Breast epithelium (tissue), 4 donors: ENCODE results near the gene VAV3. TPM values are rescaled to one million over a fixed set of nuclear protein-coding genes. Genes with fewer than 3 reads are reported as not detected.
A peak's percentile ranks its signal among the peaks of the same experiment; 100 is the strongest.
"Not testable (repeated sequence)": the region's sequence is repeated elsewhere in the genome, so short reads cannot be mapped to it uniquely, and the experiment has no call there.

Source experiments
- DNase-seq, 2 donors: peaks; one replicate each; pipeline ENCODE4 v3.0.0-alpha.2; 2019; ENCODE audit warnings: low spot score in 2 of 2
- H3K27ac ChIP-seq, 2 donors: fragments of 200-600 bp; sonication (generic) in 1 of 2; one replicate each; pipeline ENCODE4 v1.5.1; 2016 to 2019; ENCODE audit warnings: mild to moderate bottlenecking in 1 of 2
- H3K27me3 ChIP-seq, 2 donors: fragments of 200-600 bp; sonication (generic) in 1 of 2; one replicate each; pipeline versions ENCODE4 v1.5.1 to v1.6.0; 2017 to 2019; ENCODE audit warnings: control low read depth in 1 of 2, mild to moderate bottlenecking in 1 of 2
- H3K36me3 ChIP-seq: fragments of 200-600 bp; one replicate; pipeline ENCODE4 v1.5.1; 2019
- H3K4me1 ChIP-seq, 2 donors: fragments of 200-600 bp; sonication (generic); one replicate each; pipeline ENCODE4 v1.5.1; 2016 to 2019; ENCODE audit warnings: control low read depth in 1 of 2
- H3K4me3 ChIP-seq, 3 donors: fragments of 200-600 bp; sonication (generic); 1 replicate in 2 of 3; 2 replicates in 1 of 3; pipeline ENCODE4 v1.5.1; 2016 to 2019; ENCODE audit warnings: mild to moderate bottlenecking in 3 of 3, moderate library complexity in 2 of 3
- H3K9me3 ChIP-seq, 2 donors: fragments of 200-600 bp; sonication (generic) in 1 of 2; one replicate each; pipeline ENCODE4 v1.5.1; 2016 to 2019; ENCODE audit warnings: control low read depth in 1 of 2
- CTCF ChIP-seq, 3 donors: fragments of 450-650 bp; IDR thresholded peaks; one replicate each; pipeline ENCODE4 v1.5.1; 2016 to 2017; ENCODE audit warnings: antibody characterized with exemption in 3 of 3, mild to moderate bottlenecking in 3 of 3, moderate library complexity in 3 of 3
- POLR2A ChIP-seq: fragments of 450-650 bp; IDR thresholded peaks from one replicate; pipeline ENCODE4 v1.6.1; 2016; ENCODE audit warnings: antibody characterized with exemption, mild to moderate bottlenecking, moderate library complexity
- POLR2AphosphoS5 ChIP-seq, 3 donors: sonication (generic); formaldehyde crosslinking; IDR thresholded peaks; one replicate each; pipeline ENCODE4 v1.6.1; 2017; ENCODE audit warnings: antibody characterized with exemption in 3 of 3
- intact Hi-C: fragments of 100-400 bp; cut with DNase I; formaldehyde crosslinking; loops from one replicate; pipeline ENCODE4 v1.15.1; 2023; ENCODE audit warnings: low total_unique reads
- total RNA-seq, 3 donors: library from RNA; depleted of rRNA; stranded (reverse); fragments of >200 nt; gene quantifications; one replicate each; pipeline ENCODE4 v1.1.0, GENCODE V29; 2016

Gene VAV3
- total RNA-seq, 3 donors from 2014 or later, result 8.0 to 153 (median 113) TPM

GRCh38 chr1:107702946-107703571 is 261.9 kb downstream of the VAV3 start:
- Histone ChIP-seq H3K9me3 (no peaks in the 10 kb centered on the region), H3K27ac (no peak overlapping the region), H3K4me3 (no peak overlapping the region), H3K36me3 (no peaks in the 10 kb centered on the region), H3K4me1 (no peaks in the 10 kb centered on the region), H3K27me3 (no peaks in the 10 kb centered on the region)
- TF ChIP-seq CTCF (IDR thresholded peaks at IDR 0.05), result no peak
- TF ChIP-seq POLR2AphosphoS5 (IDR thresholded peaks at IDR 0.05), result no peak
- no peak for TF ChIP-seq POLR2A
- no peak for DNase-seq
- intact Hi-C loops, result no loop called here

GRCh38 chr1:107700651-107701050 is 264.3 kb downstream of the VAV3 start:
- H3K27me3 ChIP-seq, H3K9me3 ChIP-seq, H3K4me1 ChIP-seq, H3K36me3 ChIP-seq, DNase-seq, H3K4me3 ChIP-seq, H3K27ac ChIP-seq, intact Hi-C loops: not testable (repeated sequence)

- no peak for DNase-seq
- Histone ChIP-seq H3K4me1 (no peaks in the 10 kb centered on the region), H3K27ac (no peak overlapping the region), H3K27me3 (no peaks in the 10 kb centered on the region), H3K4me3 (no peak overlapping the region), H3K36me3 (no peaks in the 10 kb centered on the region), H3K9me3 (no peaks in the 10 kb centered on the region)
- intact Hi-C loops, result no loop called here
- no peak for TF ChIP-seq CTCF (IDR thresholded peaks at IDR 0.05)
- TF ChIP-seq POLR2A, result no peak
- no peak for TF ChIP-seq POLR2AphosphoS5 (IDR thresholded peaks at IDR 0.05)
Observed at GRCh38 chr1:107698161-107698560, 266.8 kb downstream of the VAV3 start.

GRCh38 chr1:107695341-107695740 is 269.6 kb downstream of the VAV3 start:
- TF ChIP-seq CTCF (IDR thresholded peaks at IDR 0.05) (no peak), POLR2AphosphoS5 (IDR thresholded peaks at IDR 0.05) (no peak), POLR2A (no peak)
- intact Hi-C loops, result no loop called here
- no peak for DNase-seq
- no peaks in the 10 kb centered on the region for H3K27me3 ChIP-seq
- H3K9me3 ChIP-seq, result no peaks in the 10 kb centered on the region
- H3K4me3 ChIP-seq, result no peak overlapping the region
- H3K4me1 ChIP-seq, result peaks cover 0 to under 1% of the 10 kb centered on the region in 2 donors
- H3K36me3 ChIP-seq, result no peaks in the 10 kb centered on the region
- H3K27ac ChIP-seq, result no peak overlapping the region

GRCh38 chr1:107692580-107693345 is 272.2 kb downstream of the VAV3 start:
- Histone ChIP-seq H3K4me3 (no peak overlapping the region), H3K4me1 (peaks cover 0 to 4% of the 10 kb centered on the region in 2 donors), H3K27me3 (no peaks in the 10 kb centered on the region), H3K36me3 (no peaks in the 10 kb centered on the region), H3K9me3 (no peaks in the 10 kb centered on the region), H3K27ac (peak overlapping the region in 1 of 2 donors; percentile 66)
- intact Hi-C loops, result no loop called here
- DNase-seq, result no peak
- no peak for TF ChIP-seq POLR2A
- TF ChIP-seq POLR2AphosphoS5 (IDR thresholded peaks at IDR 0.05), result no peak
- no peak for TF ChIP-seq CTCF (IDR thresholded peaks at IDR 0.05)
